Measurements from ENCODE around the gene DRGX.

- TF ChIP-seq POLR2A (IDR thresholded peaks at IDR 0.05; ENCODE audit: low read length) (no peak), GATA1 (IDR thresholded peaks at IDR 0.05; ENCODE audit: low read depth, low read length) (no peak)
Measured at GRCh38 chr10:49356944-49357343, 38.9 kb downstream of the DRGX start.
